GM21526 (cell line): ENCODE measurements around the gene EIPR1.

Source experiments
- ATAC-seq: cut with Tn5 transposase; IDR thresholded peaks from one replicate; pipeline ENCODE4 v1.9.1; 2021; ENCODE audit warnings: moderate library complexity; ENCODE audit not compliant: unreplicated experiment, low FRiP score

EIPR1 gene

GRCh38 chr2:3325458-3326181 lies 52.0 kb downstream of the EIPR1 start:
- no peak for ATAC-seq

- no peak for ATAC-seq
These were observed 53.0 kb downstream of the EIPR1 start for GRCh38 chr2:3324404-3325281.

GRCh38 chr2:3324036-3324386 lies 53.6 kb downstream of the EIPR1 start:
- ATAC-seq = no peak

GRCh38 chr2:3323360-3324035 lies 54.1 kb downstream of the EIPR1 start:
- ATAC-seq = no peak

- no peak for ATAC-seq
These were observed 55.2 kb downstream of the EIPR1 start for GRCh38 chr2:3322311-3322970.

GRCh38 chr2:3321825-3322224 lies 55.8 kb downstream of the EIPR1 start:
- no peak for ATAC-seq

- no peak for ATAC-seq
These were observed 56.6 kb downstream of the EIPR1 start for GRCh38 chr2:3320910-3321605.

- no peak for ATAC-seq
These were observed 57.7 kb downstream of the EIPR1 start for GRCh38 chr2:3319745-3320566.

GRCh38 chr2:3319134-3319533 lies 58.5 kb downstream of the EIPR1 start:
- ATAC-seq = no peak

GRCh38 chr2:3317871-3318590 lies 59.6 kb downstream of the EIPR1 start:
- no peak for ATAC-seq

- no peak for ATAC-seq
These were observed 60.3 kb downstream of the EIPR1 start for GRCh38 chr2:3317277-3317685.

GRCh38 chr2:3316456-3317276 lies 61.0 kb downstream of the EIPR1 start:
- ATAC-seq = no peak

- ATAC-seq = no peak
These were observed 63.0 kb downstream of the EIPR1 start for GRCh38 chr2:3314626-3315025.

GRCh38 chr2:3313781-3314375 lies 63.7 kb downstream of the EIPR1 start:
- no peak for ATAC-seq

- ATAC-seq = no peak
These were observed 64.9 kb downstream of the EIPR1 start for GRCh38 chr2:3312576-3313345.

GRCh38 chr2:3311601-3312000 lies 66.0 kb downstream of the EIPR1 start:
- no peak for ATAC-seq
